Ishikawa (cell line): ENCODE measurements around the gene ZNF620.

ENCODE experiments used
- CEBPB ChIP-seq: IDR thresholded peaks from 2 replicates; pipeline ENCODE4 v1.6.1; 2012
- CREB1 ChIP-seq: IDR thresholded peaks from 2 replicates; pipeline ENCODE4 v1.6.1; 2012; ENCODE audit warnings: low read depth
- EGR1 ChIP-seq: IDR thresholded peaks from 2 replicates; pipeline ENCODE4 v1.6.1; 2012
- EP300 ChIP-seq: IDR thresholded peaks from 2 replicates; pipeline ENCODE4 v1.6.1; 2012; ENCODE audit warnings: borderline replicate concordance
- FOXM1 ChIP-seq: IDR thresholded peaks from 2 replicates; pipeline ENCODE4 v1.6.1; 2012; ENCODE audit warnings: low read depth, borderline replicate concordance
- MAX ChIP-seq: IDR thresholded peaks from 2 replicates; pipeline ENCODE4 v1.6.1; 2012
- NFIC ChIP-seq: IDR thresholded peaks from 2 replicates; pipeline ENCODE4 v1.6.1; 2012
- RAD21 ChIP-seq: IDR thresholded peaks from 2 replicates; pipeline ENCODE4 v1.6.1; 2012; ENCODE audit warnings: low read depth
- REST ChIP-seq: IDR thresholded peaks from 2 replicates; pipeline ENCODE4 v1.6.1; 2012; ENCODE audit warnings: low read depth, mild to moderate bottlenecking
- TAF1 ChIP-seq: IDR thresholded peaks from 2 replicates; pipeline ENCODE4 v1.6.1; 2012; ENCODE audit warnings: low read depth, mild to moderate bottlenecking
- TCF12 ChIP-seq: IDR thresholded peaks from 2 replicates; pipeline ENCODE4 v1.6.1; 2012; ENCODE audit warnings: low read depth
- TEAD4 ChIP-seq: IDR thresholded peaks from 2 replicates; pipeline ENCODE4 v1.6.1; 2012
- USF1 ChIP-seq: IDR thresholded peaks from 2 replicates; pipeline ENCODE4 v1.6.1; 2012
- YY1 ChIP-seq: IDR thresholded peaks from 2 replicates; pipeline ENCODE4 v1.6.1; 2012; ENCODE audit warnings: low read depth
- ZBTB7A ChIP-seq: IDR thresholded peaks from 2 replicates; pipeline ENCODE4 v1.6.1; 2012; ENCODE audit warnings: low read depth

Gene ZNF620

GRCh38 chr3:40534283-40534682, 28.4 kb downstream of the ZNF620 start:
- TF ChIP-seq NFIC (no peak), EP300 (no peak), TEAD4 (no peak), TAF1 (no peak), REST (no peak), RAD21 (no peak), YY1 (no peak), CREB1 (no peak), EGR1 (no peak), USF1 (no peak), CEBPB (no peak), FOXM1 (no peak), TCF12 (no peak)

- no peak for TF ChIP-seq CREB1
- no peak for TF ChIP-seq TCF12
- no peak for TF ChIP-seq EP300
- TF ChIP-seq TAF1, result no peak
- no peak for TF ChIP-seq REST
These were observed 41.0 kb downstream of the ZNF620 start for GRCh38 chr3:40546816-40547215.

GRCh38 chr3:40550167-40550566, 44.3 kb downstream of the ZNF620 start:
- no peak for TF ChIP-seq MAX
- TF ChIP-seq TCF12, result no peak
- no peak for TF ChIP-seq CEBPB
- TF ChIP-seq FOXM1, result no peak
- TF ChIP-seq TAF1, result no peak
- TF ChIP-seq USF1, result no peak
- TF ChIP-seq NFIC, result no peak
- no peak for TF ChIP-seq EP300

GRCh38 chr3:40557575-40558161, 51.8 kb downstream of the ZNF620 start:
- TF ChIP-seq ZBTB7A, result no peak
- no peak for TF ChIP-seq CEBPB

GRCh38 chr3:40566694-40567093, 60.9 kb downstream of the ZNF620 start:
- TF ChIP-seq TAF1 (no peak), TCF12 (no peak), MAX (no peak), CEBPB (no peak), FOXM1 (no peak), REST (no peak), ZBTB7A (no peak), EGR1 (no peak), TEAD4 (no peak), CREB1 (no peak), USF1 (no peak), YY1 (no peak), RAD21 (no peak), EP300 (no peak), NFIC (no peak)
